ENCODE measurements around the gene IRS1.

- TF ChIP-seq CTCF (conservative IDR thresholded peaks at IDR 0.05; ENCODE audit: low read depth, low read length) (no peak), USF2 (IDR thresholded peaks at IDR 0.05; ENCODE audit: low read depth, low read length) (no peak), RCOR1 (IDR thresholded peaks at IDR 0.05; ENCODE audit: insufficient replicate concordance, low read length) (no peak), RAD21 (IDR thresholded peaks at IDR 0.05; ENCODE audit: low read length) (no peak), FOS (IDR thresholded peaks at IDR 0.05; ENCODE audit: low read depth, low read length) (no peak), MXI1 (IDR thresholded peaks at IDR 0.05; ENCODE audit: borderline replicate concordance, low read depth, low read length) (no peak), ELK1 (IDR thresholded peaks at IDR 0.05; ENCODE audit: borderline replicate concordance, low read depth, low read length) (no peak), POLR2A (IDR thresholded peaks at IDR 0.05; ENCODE audit: low read depth, low read length) (no peak), CHD1 (IDR thresholded peaks at IDR 0.05; ENCODE audit: low read depth, low read length) (no peak), RFX5 (IDR thresholded peaks at IDR 0.05; ENCODE audit: low read depth, low read length) (no peak)
These were observed 11.6 kb downstream of the IRS1 start for GRCh38 chr2:226788064-226788463.

Data from IMR-90 (cell line).